Neutrophil (primary cell): ENCODE results near the gene TACO1.

Experiments used
- H3K27ac ChIP-seq: fragments of 200-600 bp; sonication (generic); 2 replicates; pipeline ENCODE4 v1.5.1; 2016; ENCODE audit warnings: mild to moderate bottlenecking, moderate library complexity
- H3K27me3 ChIP-seq: fragments of 200-600 bp; sonication (generic); 2 replicates; pipeline ENCODE4 v1.6.0; 2016; ENCODE audit warnings: mild to moderate bottlenecking
- H3K36me3 ChIP-seq: fragments of 200-600 bp; sonication (generic); 2 replicates; pipeline ENCODE4 v1.5.1; 2017
- H3K4me1 ChIP-seq, 2 experiments: fragments of 200-600 bp in 1 of 2; sonication (generic) in 1 of 2; 1 replicate in 1 of 2; 2 replicates in 1 of 2; pipeline versions ENCODE4 v1.5.1 to v1.6.1; 2013 to 2016; ENCODE audit warnings: low read depth in 1 of 2, low read length in 1 of 2, mild to moderate bottlenecking in 1 of 2, moderate library complexity in 1 of 2; ENCODE audit not compliant: control insufficient read depth in 1 of 2, insufficient read depth in 1 of 2
- H3K4me3 ChIP-seq, 2 experiments: fragments of 200-600 bp in 1 of 2; sonication (generic) in 1 of 2; 1 replicate in 1 of 2; 2 replicates in 1 of 2; pipeline ENCODE4 v1.5.1; 2013 to 2016; ENCODE audit warnings: low read depth in 1 of 2, low read length in 1 of 2, mild to moderate bottlenecking in 1 of 2, moderate library complexity in 1 of 2
- H3K9me3 ChIP-seq: fragments of 200-600 bp; sonication (generic); 2 replicates; pipeline ENCODE4 v1.5.1; 2016
- CTCF ChIP-seq: fragments of 200-600 bp; sonication (generic); IDR thresholded peaks from 2 replicates; pipeline ENCODE4 v1.5.1; 2016; ENCODE audit warnings: antibody characterized with exemption

The TACO1 gene

GRCh38 chr17:63652106-63652505 is 51.4 kb downstream of the TACO1 start:
- no peaks in the 10 kb centered on the region for H3K9me3 ChIP-seq
- peak overlapping the region in 1 of 2 experiments; percentile 22 for H3K4me3 ChIP-seq
- peaks cover 84 to 87% of the 10 kb centered on the region in 2 experiments for H3K4me1 ChIP-seq
- no peak for TF ChIP-seq CTCF
- H3K36me3 ChIP-seq = peaks cover 51% of the 10 kb centered on the region
- peak overlapping the region; percentile 72 for H3K27ac ChIP-seq
- no peaks in the 10 kb centered on the region for H3K27me3 ChIP-seq

- H3K27me3 ChIP-seq = no peaks in the 10 kb centered on the region
Measured at GRCh38 chr17:63653050-63653449, 52.4 kb downstream of the TACO1 start.

GRCh38 chr17:63657786-63658185 is 57.1 kb downstream of the TACO1 start:
- H3K4me3 ChIP-seq = no peak overlapping the region
- H3K36me3 ChIP-seq = peaks cover 78% of the 10 kb centered on the region
- H3K27me3 ChIP-seq = no peaks in the 10 kb centered on the region
- no peak for TF ChIP-seq CTCF
- peaks cover 49 to 67% of the 10 kb centered on the region in 2 experiments for H3K4me1 ChIP-seq
- no peak overlapping the region for H3K27ac ChIP-seq
- no peaks in the 10 kb centered on the region for H3K9me3 ChIP-seq

More at GRCh38 chr17:63653050-63653449, 52.4 kb downstream of the TACO1 start:
- Histone ChIP-seq H3K4me3 (peak overlapping the region in 1 of 2 experiments; percentile 22), H3K9me3 (no peaks in the 10 kb centered on the region), H3K36me3 (peaks cover 50% of the 10 kb centered on the region), H3K4me1 (peaks cover 74 to 78% of the 10 kb centered on the region in 2 experiments), H3K27ac (peak overlapping the region; percentile 72)
- TF ChIP-seq CTCF = no peak
